ENCODE measurements around the gene MPL.

DNA sequence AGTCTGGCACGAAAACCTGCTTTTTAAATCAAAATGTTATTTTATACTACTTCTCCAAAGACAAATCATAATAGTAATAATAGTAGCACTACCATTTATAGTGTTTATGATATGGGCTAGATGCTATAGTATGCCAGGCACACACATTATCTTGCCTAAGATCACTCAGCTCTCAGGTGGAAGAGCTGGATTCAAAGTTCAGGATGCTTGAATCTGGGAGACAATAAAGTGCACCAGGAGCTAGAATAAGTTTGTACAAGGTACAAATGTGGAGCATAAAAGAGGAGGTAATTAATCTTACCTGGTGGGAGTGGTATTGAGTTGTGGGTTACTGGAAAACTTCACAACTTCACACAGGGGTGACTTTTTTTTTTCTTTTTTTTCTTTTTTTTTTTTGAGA, 40.2 kb downstream of the MPL start:
- TF ChIP-seq, protein P1, sequence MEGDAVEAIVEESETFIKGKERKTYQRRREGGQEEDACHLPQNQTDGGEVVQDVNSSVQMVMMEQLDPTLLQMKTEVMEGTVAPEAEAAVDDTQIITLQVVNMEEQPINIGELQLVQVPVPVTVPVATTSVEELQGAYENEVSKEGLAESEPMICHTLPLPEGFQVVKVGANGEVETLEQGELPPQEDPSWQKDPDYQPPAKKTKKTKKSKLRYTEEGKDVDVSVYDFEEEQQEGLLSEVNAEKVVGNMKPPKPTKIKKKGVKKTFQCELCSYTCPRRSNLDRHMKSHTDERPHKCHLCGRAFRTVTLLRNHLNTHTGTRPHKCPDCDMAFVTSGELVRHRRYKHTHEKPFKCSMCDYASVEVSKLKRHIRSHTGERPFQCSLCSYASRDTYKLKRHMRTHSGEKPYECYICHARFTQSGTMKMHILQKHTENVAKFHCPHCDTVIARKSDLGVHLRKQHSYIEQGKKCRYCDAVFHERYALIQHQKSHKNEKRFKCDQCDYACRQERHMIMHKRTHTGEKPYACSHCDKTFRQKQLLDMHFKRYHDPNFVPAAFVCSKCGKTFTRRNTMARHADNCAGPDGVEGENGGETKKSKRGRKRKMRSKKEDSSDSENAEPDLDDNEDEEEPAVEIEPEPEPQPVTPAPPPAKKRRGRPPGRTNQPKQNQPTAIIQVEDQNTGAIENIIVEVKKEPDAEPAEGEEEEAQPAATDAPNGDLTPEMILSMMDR (tag by site-specific recombination; IDR thresholded peaks at IDR 0.05): no peak
- TF ChIP-seq ZNF274 (IDR thresholded peaks at IDR 0.05; ENCODE audit: low read length) (no peak), ZNF274 (tag by site-specific recombination; IDR thresholded peaks at IDR 0.05; ENCODE audit: borderline replicate concordance) (no peak), ZNF335 (tag by site-specific recombination; conservative IDR thresholded peaks at IDR 0.05) (no peak), ZBTB20 (tag by site-specific recombination; IDR thresholded peaks at IDR 0.05) (no peak), FEZF1 (tag by site-specific recombination; IDR thresholded peaks at IDR 0.05) (no peak), ZNF175 (tag by site-specific recombination; IDR thresholded peaks at IDR 0.05) (no peak), ZNF791 (tag by site-specific recombination; IDR thresholded peaks at IDR 0.05) (no peak), ZBTB1 (tag by site-specific recombination; IDR thresholded peaks at IDR 0.05) (no peak), ZNF302 (tag by site-specific recombination; IDR thresholded peaks at IDR 0.05; ENCODE audit: low read depth) (no peak), WT1 (tag by site-specific recombination; IDR thresholded peaks at IDR 0.05) (no peak), ZNF571 (tag by site-specific recombination; IDR thresholded peaks at IDR 0.05) (no peak)
- TF ChIP-seq, protein P2, sequence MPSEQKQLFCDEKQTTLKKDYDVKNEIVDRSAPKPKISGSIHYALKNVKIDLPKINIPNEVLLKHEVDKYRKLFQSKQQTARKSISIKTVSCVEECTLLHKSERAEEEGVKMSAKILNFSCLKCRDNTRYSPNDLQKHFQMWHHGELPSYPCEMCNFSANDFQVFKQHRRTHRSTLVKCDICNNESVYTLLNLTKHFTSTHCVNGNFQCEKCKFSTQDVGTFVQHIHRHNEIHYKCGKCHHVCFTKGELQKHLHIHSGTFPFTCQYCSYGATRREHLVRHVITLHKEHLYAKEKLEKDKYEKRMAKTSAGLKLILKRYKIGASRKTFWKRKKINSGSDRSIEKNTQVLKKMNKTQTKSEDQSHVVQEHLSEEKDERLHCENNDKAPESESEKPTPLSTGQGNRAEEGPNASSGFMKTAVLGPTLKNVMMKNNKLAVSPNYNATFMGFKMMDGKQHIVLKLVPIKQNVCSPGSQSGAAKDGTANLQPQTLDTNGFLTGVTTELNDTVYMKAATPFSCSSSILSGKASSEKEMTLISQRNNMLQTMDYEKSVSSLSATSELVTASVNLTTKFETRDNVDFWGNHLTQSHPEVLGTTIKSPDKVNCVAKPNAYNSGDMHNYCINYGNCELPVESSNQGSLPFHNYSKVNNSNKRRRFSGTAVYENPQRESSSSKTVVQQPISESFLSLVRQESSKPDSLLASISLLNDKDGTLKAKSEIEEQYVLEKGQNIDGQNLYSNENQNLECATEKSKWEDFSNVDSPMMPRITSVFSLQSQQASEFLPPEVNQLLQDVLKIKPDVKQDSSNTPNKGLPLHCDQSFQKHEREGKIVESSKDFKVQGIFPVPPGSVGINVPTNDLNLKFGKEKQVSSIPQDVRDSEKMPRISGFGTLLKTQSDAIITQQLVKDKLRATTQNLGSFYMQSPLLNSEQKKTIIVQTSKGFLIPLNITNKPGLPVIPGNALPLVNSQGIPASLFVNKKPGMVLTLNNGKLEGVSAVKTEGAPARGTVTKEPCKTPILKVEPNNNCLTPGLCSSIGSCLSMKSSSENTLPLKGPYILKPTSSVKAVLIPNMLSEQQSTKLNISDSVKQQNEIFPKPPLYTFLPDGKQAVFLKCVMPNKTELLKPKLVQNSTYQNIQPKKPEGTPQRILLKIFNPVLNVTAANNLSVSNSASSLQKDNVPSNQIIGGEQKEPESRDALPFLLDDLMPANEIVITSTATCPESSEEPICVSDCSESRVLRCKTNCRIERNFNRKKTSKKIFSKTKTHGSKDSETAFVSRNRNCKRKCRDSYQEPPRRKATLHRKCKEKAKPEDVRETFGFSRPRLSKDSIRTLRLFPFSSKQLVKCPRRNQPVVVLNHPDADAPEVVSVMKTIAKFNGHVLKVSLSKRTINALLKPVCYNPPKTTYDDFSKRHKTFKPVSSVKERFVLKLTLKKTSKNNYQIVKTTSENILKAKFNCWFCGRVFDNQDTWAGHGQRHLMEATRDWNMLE (tag by site-specific recombination; conservative IDR thresholded peaks at IDR 0.05; ENCODE audit: low read depth): no peak
- TF ChIP-seq, protein P3, sequence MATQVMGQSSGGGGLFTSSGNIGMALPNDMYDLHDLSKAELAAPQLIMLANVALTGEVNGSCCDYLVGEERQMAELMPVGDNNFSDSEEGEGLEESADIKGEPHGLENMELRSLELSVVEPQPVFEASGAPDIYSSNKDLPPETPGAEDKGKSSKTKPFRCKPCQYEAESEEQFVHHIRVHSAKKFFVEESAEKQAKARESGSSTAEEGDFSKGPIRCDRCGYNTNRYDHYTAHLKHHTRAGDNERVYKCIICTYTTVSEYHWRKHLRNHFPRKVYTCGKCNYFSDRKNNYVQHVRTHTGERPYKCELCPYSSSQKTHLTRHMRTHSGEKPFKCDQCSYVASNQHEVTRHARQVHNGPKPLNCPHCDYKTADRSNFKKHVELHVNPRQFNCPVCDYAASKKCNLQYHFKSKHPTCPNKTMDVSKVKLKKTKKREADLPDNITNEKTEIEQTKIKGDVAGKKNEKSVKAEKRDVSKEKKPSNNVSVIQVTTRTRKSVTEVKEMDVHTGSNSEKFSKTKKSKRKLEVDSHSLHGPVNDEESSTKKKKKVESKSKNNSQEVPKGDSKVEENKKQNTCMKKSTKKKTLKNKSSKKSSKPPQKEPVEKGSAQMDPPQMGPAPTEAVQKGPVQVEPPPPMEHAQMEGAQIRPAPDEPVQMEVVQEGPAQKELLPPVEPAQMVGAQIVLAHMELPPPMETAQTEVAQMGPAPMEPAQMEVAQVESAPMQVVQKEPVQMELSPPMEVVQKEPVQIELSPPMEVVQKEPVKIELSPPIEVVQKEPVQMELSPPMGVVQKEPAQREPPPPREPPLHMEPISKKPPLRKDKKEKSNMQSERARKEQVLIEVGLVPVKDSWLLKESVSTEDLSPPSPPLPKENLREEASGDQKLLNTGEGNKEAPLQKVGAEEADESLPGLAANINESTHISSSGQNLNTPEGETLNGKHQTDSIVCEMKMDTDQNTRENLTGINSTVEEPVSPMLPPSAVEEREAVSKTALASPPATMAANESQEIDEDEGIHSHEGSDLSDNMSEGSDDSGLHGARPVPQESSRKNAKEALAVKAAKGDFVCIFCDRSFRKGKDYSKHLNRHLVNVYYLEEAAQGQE (tag by site-specific recombination; IDR thresholded peaks at IDR 0.05): no peak
- TF ChIP-seq, protein P4, sequence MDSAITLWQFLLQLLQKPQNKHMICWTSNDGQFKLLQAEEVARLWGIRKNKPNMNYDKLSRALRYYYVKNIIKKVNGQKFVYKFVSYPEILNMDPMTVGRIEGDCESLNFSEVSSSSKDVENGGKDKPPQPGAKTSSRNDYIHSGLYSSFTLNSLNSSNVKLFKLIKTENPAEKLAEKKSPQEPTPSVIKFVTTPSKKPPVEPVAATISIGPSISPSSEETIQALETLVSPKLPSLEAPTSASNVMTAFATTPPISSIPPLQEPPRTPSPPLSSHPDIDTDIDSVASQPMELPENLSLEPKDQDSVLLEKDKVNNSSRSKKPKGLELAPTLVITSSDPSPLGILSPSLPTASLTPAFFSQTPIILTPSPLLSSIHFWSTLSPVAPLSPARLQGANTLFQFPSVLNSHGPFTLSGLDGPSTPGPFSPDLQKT (IDR thresholded peaks at IDR 0.05; ENCODE audit: borderline replicate concordance, low read depth, low read length): no peak

Data from HEK293 (cell line).